Head of caudate nucleus (tissue), 42 donors: ENCODE data around the gene RANBP3L.
A peak's percentile ranks its signal among the peaks of the same experiment; 100 is the strongest.

ENCODE experiments used
- DNase-seq, 42 donors: peaks; one replicate each; pipeline versions ENCODE4 v3.0.0 to v3.0.0-alpha.2; 2020 to 2021; ENCODE audit warnings: mixed read lengths in 7 of 42
- intact Hi-C: fragments of 100-400 bp; cut with DNase I; formaldehyde crosslinking; loops from one replicate; pipeline ENCODE4 v1.15.0; 2022

The RANBP3L gene

DNA sequence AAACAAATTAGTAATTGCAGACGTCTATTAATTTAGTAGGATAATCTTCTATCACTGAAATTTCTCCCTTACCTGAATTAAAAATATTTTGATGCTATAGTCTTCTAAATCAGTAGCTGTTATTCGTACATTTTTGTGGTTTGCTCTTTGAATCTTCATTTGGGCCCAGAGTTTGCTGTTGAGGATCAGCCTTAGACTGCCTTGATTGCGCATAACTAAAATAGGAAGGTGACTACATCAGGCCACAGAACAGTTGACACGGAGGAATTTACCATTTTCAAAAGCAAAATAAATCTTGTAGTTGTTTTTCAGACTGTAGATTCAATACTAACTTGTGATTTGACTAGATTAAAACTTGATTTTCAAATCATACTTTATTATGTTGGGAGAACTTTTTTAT is 48.1 kb downstream of the RANBP3L start:
- intact Hi-C loops, result no loop called here
- DNase-seq, result no peak

DNA sequence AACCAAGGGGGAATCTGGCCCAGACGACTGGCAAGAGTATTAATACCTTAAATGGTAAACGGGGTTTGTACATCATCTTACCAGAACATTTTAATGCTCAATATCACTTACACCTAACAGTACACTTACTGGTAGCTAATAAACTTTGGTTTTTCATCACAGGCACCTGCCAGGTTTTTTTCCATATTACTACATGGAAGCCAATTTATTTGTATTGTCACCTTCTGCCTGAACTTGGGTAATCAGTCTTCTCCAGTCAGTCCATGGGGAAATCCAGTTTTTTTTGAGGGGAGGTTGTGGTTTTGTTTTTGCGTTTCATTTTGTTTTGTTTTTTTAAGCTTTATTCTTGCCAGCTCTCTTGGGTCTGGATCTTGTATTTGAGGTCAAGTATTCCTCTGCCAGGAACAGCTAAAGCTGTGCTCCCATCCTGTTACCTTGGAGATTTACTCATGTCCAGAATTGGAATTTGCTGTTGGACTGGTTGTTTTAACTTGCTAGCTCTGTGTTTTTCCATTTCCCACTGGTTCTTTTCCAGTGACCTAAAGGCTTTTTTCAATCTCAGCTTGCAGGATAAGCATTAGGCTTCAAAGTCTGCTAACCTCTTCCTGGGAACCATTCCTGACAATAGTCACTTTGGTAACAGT is 48.9 kb downstream of the RANBP3L start:
- DNase-seq, result peak in 1 of 42 donors; percentile 43
- intact Hi-C loops, result no loop called here

GRCh38 chr5:36251218-36251617 is 50.5 kb downstream of the RANBP3L start:
- no peak for DNase-seq
- intact Hi-C loops, result no loop called here

DNA sequence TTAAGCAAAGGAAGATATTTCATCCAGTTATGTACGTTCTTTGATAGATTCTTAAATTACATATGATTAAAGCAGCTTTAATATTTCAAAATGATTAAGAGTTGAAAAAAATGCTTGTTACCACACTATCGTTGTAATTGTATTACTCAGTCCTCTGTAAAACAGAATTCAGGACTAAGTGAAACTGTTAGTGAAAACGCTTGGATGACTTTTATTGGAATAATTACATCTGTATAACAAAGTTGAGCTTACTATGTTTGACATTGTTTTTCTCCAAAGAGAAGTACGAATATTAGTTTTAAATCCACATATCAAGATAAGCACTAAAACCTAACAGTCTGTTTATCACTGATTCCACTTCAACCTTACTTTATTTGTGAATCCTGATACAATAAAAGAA is 51.3 kb downstream of the RANBP3L start:
- DNase-seq, result no peak
- intact Hi-C loops, result no loop called here

DNA sequence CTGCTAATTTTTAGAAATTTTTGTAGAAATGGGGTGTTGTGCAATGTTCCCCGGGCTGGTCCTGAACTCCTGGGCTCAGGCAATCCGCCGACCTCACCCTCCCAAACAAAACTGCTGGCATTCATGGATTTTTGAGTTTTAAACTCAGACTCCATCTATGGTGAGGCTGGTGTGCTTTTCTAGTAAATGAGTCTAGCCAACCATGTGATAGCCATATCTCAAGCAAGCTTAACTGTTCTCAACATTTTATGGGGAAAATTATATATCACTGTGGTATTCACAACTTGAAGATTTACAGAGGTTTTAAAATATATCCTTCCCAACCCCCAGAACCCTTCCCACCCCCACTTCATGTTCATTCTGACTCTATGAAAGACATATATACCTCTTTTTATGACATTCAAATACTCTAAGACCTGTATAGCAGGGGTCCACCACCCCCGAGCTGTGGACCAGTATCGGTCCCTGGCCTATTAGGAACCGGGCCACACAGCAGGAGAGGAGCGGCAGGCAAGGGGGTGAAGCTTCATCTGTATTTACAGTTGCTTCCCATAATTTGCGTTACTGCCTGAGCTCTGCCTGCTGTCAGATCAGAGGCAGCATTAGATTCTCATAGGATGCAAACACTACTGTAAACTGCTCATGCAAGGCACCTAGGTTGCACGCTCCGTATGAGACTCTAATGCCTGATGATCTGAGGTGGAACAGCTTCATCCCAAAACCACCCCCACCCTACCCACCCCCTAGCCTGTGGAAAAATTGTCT is 55.5 kb downstream of the RANBP3L start:
- intact Hi-C loops, result loop anchor here (10.0 kb wide), 2 partner anchors 59 to 149 kb away; partner anchors contain the start of gene RANBP3L

DNA sequence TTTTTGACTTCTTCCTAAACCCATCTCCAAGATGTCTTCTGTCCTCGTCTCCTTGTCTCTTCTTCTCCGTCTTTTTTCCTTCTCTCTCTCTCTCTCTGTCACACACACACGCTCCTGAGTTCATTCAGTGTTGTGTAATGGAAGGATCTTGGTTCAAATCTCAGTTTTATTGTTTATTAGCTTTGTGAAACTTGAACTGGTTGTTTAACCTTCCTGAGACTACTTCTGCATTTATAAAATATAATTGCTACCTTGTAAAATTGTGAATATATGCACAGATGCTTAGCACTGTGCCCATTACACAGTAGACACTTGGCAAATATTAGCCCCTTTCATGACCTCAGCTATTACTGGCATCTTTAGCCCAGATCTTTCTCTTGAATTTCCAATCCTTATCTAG is 57.6 kb downstream of the RANBP3L start:
- no peak for DNase-seq
- intact Hi-C loops, result loop anchor here (5.0 to 10.0 kb wide), 3 partner anchors 61 to 151 kb away; partner anchors contain the start of genes LMBRD2, RANBP3L and SKP2

More for the DNA sequence above, 55.5 kb downstream of the RANBP3L start:
- DNase-seq, result no peak

DNA sequence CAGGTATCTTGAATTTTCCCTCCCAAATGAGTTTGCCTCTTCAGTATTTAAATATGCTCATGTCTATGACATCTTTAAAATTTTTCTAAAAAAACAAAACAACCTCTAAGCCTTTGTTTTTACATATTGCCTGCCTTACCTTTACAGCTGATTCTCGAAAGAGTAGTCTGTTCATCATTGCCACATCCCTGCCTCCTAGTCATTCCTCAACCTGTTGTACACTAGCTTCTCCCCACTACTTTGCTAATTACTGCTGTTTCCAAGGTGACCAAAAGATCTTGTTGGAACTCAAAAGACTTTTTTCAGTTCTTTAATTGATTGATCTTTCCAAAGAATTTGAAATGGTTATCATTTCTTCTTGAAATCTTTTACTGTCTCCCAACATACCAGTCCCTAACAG is 58.0 kb downstream of the RANBP3L start:
- no peak for DNase-seq
- intact Hi-C loops, result loop anchor here (5.0 to 10.0 kb wide), 3 partner anchors 61 to 151 kb away; partner anchors contain the start of genes LMBRD2, RANBP3L and SKP2

- intact Hi-C loops, result loop anchor here (5.0 to 10.0 kb wide), 3 partner anchors 62 to 152 kb away; partner anchors contain the start of genes LMBRD2, RANBP3L and SKP2
- DNase-seq, result peak in 16 of 42 donors; percentile 8 to 58 (median 18)
Measured at GRCh38 chr5:36242534-36243485, 58.9 kb downstream of the RANBP3L start.

GRCh38 chr5:36241631-36242533 is 59.8 kb downstream of the RANBP3L start, which contains the start of gene NADK2:
NADK2 (minus strand) TSS chr5:36241925; CDS start chr5:36241798, 127 bp downstream.
- intact Hi-C loops, result loop anchor here (5.0 to 10.0 kb wide), 3 partner anchors 63 to 153 kb away; partner anchors contain the start of genes LMBRD2, RANBP3L and SKP2
- peak; percentile 92 to 99 (median 96) for DNase-seq

DNA sequence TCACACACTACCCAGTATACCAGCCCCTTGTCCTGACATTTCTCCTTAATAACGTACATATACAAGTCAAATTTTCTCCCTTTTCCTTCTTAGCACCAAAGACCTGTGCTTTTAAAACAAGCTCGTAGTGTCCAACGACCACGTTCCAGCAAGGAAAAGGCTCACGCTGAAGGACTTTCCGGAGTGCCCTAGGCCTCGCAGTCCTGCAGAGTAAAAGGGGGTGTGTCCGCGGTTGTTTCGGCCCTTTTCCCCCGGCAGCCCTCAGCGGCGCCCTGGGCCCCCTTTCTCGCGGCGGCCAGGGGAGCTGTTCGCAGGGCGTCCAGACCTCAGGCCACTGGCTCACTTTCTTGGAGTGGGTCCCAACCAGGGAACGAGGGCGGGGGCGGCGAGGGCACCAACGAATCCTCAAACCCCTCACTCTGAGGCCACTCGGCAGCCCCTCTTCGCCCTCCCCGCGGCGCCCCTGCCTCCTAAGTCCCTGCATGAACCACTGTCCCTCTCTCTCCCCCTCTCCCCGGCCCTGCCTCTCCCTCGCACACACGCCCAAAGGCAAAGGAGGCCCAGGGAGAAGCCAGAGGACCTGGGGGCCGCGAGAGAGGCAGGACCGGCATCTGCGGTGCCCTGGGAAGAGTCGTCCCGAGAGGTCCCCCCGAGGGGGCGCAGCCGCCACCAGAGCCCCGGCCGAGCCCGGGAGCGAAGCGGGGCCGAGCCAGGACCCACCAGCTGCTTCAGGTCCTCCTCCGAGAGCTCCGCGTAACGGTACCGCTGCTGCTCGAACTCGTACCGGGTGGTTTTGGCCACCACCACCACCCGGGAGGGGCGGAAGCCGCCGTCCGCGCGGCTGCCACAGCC is 60.7 kb downstream of the RANBP3L start:
- intact Hi-C loops, result loop anchor here (5.0 to 10.0 kb wide), 3 partner anchors 64 to 154 kb away; partner anchors contain the start of genes LMBRD2, RANBP3L and SKP2
- DNase-seq, result peak; percentile 14 to 78 (median 57)

DNA sequence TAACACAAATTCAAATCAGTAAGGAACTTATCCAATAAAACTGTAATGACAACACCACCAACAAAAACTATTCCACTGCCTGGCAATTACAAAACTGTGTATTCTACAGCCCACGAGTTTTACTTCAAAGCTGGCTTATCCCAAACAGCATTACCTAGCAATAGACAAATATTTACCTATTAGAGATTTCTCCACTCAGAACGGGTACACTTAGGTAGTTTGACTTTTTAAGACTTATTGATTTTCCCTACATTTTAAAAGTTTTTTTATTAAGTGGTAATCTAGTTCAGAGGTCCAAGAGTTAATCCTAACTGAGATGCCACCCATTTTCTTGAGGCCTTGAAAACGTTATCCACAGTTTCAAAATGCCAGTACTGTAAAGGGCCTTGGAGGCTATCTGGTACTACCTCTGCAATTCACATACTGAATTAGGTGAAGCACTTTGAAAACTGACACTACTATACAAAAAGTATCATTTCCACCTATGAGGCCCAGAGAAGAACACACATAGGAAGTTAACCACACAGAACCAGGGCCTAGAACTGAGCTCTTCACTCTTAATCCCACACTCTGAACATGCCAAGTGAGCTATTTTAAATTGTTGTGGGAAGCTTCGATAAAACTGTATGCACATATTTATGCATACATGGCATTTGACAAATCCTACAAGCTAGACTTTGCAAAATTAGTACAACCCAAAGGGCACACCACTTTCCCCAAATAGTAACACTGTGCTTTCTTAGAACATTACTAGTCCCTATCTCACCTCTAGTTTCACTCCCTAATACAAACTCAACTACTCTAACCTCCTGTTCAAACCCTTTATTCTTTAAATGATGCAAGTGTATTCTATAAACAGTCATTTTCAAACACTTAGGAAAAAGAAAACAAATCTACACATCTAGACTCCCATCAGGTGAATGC is 62.1 kb downstream of the RANBP3L start:
- intact Hi-C loops, result loop anchor here (5.0 to 10.0 kb wide), 3 partner anchors 65 to 155 kb away; partner anchors contain the start of genes LMBRD2, RANBP3L and SKP2
- no peak for DNase-seq

DNA sequence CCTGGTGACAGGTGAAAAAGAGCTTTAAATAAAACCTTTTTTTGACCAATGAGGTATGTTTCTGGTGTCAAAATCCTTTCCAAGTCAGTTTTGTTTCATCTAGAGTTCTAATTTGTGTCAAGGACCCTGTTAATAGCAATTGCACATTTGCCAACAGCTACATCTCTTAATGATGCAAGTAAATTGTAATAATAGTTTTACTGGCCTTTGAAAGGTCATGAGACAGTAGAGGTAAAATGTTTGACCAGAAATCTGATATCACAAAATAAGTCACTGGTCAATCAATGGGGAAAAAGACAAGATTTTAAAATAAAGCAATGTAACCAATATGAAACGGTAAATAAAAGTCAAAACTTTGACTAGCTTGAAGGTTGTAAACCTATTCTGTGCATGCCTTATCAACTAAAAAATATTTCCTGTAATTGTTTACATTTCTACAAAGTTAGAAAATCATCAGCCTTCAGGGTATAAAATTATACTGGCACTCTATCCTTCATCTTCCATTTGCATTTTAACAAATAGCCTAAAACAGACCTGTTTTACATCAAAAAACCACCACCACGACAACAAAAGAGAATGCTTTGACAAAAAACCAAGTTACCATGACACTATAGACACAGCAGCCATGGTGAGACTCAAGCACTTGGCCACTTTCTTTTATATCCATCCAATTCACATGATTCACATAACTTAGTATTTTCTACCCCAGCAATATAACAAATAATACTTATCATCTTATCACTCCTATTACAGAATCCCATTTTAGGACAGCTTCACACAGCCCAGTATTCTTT is 63.0 kb downstream of the RANBP3L start:
- no peak for DNase-seq
- intact Hi-C loops, result no loop called here

DNA sequence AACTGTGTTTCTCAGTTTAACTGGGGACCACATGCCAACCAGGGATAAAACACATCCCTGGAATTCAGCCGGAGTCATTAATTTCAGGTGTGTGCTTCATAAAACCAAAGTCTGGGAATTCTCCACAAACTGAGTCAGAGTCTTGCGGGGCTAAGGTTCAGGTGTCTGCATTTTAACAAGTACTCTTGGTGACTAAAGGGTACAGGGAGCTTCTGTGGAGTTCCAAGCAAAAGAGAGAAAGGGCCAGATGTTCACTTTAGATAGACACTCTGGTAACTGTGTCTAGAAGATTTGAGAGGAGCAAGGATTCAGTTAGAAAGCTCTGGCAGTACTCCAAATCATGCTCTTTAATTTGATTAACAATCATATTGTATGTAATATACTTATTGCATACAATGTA is 64.0 kb downstream of the RANBP3L start:
- DNase-seq, result no peak
- intact Hi-C loops, result no loop called here

DNA sequence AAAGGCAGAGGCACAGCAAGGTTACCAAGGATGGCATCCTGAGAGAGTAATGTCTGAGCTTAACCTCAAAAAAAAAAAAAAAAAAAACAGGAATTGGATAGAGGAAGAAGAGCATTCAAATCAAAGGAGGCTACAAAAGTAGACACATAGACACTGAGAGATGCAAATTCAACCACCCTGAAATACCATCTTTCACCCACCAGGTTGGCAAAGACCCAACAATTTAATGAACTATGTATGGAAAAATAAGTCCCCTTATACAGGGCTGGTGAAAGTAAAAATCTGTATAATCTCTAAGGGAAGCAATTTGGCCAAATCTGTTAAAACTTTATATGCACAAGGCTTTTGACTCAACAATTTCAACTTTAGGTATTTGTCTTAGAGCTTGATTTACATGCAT is 64.9 kb downstream of the RANBP3L start:
- intact Hi-C loops, result no loop called here
- DNase-seq, result no peak

DNA sequence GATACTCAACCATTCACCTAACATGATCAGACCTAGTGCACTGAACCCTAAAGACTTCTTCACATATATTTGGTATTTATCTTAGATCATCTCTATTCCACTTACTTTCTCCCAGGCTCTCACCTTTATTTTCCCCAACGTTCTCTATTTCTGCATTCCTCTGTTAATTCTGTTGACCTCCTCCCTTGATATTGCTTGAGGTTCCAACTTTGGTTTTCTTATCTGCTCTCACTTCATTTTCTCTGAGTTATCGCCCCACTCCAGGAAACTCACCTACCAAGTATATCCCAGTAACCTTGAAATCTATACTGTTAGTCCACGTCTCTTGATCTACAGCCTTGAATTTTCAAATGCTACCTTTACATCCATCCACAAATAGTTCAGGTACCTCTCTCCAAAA is 69.2 kb downstream of the RANBP3L start:
- no peak for DNase-seq
- intact Hi-C loops, result no loop called here
